ENCODE results near the gene FAM72A.
"Not testable (repeated sequence)": the region's sequence is repeated elsewhere in the genome, so short reads cannot be mapped to it uniquely, and the experiment has no call there.

Gene FAM72A

DNA sequence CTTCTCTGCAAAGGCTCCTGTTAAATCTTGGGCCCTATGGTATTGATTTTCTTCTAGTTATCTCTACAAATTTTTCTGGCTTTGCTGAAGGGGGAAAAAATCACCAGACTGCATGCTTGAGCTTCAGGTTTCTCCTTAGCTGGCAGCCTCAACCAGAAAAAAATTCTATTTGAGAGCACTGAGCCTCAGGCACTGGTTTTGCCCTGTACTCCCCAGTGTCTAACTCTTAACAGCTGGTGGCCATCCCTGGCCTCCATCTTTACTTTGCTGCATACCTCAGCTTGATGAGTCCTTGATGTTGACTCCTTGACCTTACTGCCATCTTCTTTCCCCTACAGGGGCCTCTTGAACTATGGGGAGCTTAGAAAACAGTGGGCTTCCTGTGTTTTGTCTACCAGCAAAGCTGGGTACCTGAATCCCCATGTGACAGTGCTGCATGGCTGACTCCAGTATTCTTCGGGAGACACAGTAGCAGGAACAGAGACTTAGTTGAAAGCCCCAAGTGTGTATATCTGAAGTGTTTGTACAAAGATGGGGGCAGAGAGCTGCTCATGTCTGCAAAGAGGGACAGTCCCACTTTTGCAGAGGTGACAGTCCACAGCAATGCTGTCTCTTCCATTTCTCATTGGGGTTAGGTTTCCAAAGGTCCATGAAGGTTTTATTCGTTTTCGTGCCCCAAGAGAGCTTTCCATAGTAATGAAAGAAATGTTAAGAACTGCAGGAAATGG lies 31.7 kb upstream of the FAM72A start:
- DNase-seq; H3K27ac ChIP-seq (ENCODE audit: low read length); H3K4me3 ChIP-seq (ENCODE audit: low read length); H3K9me2 ChIP-seq (replicated peaks; ENCODE audit: insufficient read depth, low read length); H3K9me3 ChIP-seq (replicated peaks; ENCODE audit: insufficient read depth, low read length); H3K79me2 ChIP-seq (ENCODE audit: low read length); H3K4me2 ChIP-seq (ENCODE audit: low read depth, low read length); H3K9ac ChIP-seq (ENCODE audit: low read length); H3F3A ChIP-seq (ENCODE audit: insufficient read depth, low read length); H3K27me3 ChIP-seq (replicated peaks; ENCODE audit: insufficient read depth, low read length); H3K36me3 ChIP-seq (replicated peaks; ENCODE audit: insufficient read depth, low read length); H3K4me1 ChIP-seq (ENCODE audit: low read length); H2AFZ ChIP-seq (ENCODE audit: low read length); H4K20me1 ChIP-seq (ENCODE audit: insufficient read depth, low read length): not testable (repeated sequence)

DNA sequence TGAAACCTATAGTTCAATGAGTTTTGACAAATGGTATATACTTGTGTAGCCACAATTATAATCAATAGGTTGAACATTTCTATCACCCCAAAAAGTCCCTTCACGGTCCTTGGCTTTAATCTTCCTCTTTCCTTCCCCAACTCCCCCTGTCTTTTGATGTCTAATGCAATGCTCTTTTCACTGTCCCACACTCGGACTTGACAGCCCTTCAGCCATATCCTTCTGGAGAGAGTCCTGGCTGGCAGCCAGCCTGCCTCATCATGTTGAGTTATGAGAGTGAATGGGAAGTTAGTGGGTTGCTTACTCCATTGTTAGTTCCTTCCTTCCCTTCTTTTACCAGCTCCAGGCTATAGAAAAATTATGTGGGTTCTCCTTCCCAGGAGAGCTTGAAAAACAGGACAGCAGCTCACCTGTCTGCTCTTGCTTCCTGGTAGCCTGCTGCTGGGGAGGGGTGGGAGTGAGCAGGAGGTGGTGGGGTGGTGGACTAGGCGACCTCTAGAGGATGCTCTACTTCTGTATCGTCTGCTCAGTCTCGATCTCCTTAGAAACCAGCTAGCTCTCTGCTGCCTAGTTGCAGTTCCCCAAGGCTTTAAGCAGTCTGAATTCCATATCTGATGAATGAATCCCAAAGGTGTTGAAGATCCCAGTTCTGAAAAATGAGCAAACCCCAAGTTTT lies 30.5 kb upstream of the FAM72A start:
- H3K79me2 ChIP-seq (ENCODE audit: low read length); DNase-seq; H3K9me2 ChIP-seq (replicated peaks; ENCODE audit: insufficient read depth, low read length); H3K9me3 ChIP-seq (replicated peaks; ENCODE audit: insufficient read depth, low read length); H3K4me1 ChIP-seq (ENCODE audit: low read length); H3K27me3 ChIP-seq (replicated peaks; ENCODE audit: insufficient read depth, low read length); H3F3A ChIP-seq (ENCODE audit: insufficient read depth, low read length); H3K36me3 ChIP-seq (replicated peaks; ENCODE audit: insufficient read depth, low read length); H4K20me1 ChIP-seq (ENCODE audit: insufficient read depth, low read length); H3K4me2 ChIP-seq (ENCODE audit: low read depth, low read length); H3K4me3 ChIP-seq (ENCODE audit: low read length); H3K27ac ChIP-seq (ENCODE audit: low read length); H3K9ac ChIP-seq (ENCODE audit: low read length); H2AFZ ChIP-seq (ENCODE audit: low read length): not testable (repeated sequence)

DNA sequence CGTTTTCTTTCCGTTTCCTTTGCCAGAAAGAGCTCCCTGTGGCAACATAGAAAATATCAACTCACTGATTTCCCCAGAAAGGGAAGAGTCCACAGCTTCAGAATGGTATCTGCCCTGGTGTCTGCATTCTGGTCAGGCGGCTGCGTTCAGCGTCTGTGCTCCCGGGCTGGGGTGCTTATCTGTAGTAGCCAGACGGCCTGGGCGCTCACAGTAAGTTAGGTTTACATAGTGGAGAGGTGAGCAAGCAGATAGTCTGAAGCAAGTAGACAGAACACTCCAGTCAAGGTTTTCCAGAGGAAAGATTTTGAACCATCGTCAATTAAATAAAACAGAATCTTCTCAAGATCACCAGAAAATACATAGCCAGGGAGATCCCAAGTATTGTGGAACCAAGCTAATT lies 29.4 kb upstream of the FAM72A start:
- H3K9ac ChIP-seq (ENCODE audit: low read length); H3K27me3 ChIP-seq (replicated peaks; ENCODE audit: insufficient read depth, low read length); DNase-seq; H3K4me2 ChIP-seq (ENCODE audit: low read depth, low read length); H4K20me1 ChIP-seq (ENCODE audit: insufficient read depth, low read length); H3K9me3 ChIP-seq (replicated peaks; ENCODE audit: insufficient read depth, low read length); H3K9me2 ChIP-seq (replicated peaks; ENCODE audit: insufficient read depth, low read length); H3K27ac ChIP-seq (ENCODE audit: low read length); H3K36me3 ChIP-seq (replicated peaks; ENCODE audit: insufficient read depth, low read length); H3F3A ChIP-seq (ENCODE audit: insufficient read depth, low read length); H3K79me2 ChIP-seq (ENCODE audit: low read length); H3K4me3 ChIP-seq (ENCODE audit: low read length); H3K4me1 ChIP-seq (ENCODE audit: low read length); H2AFZ ChIP-seq (ENCODE audit: low read length): not testable (repeated sequence)

DNA sequence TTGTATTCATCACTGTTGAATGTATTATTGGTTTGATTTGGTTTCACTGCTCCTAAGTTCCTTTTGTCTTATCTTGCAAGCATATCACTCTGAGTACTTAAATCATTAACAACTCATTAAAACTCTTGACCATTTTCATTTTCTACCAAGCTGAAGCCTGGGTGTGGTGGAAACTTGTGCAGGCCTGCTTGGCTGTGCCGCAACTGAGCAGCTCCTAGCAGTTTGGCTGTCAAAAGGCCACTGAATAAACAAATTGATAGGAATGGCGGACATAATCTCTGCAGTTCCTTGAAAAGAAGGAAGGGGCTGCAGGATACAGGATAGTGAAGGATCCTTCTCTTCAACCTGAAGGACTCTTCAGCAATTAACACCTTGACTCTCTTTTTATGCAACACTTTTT lies 26.6 kb upstream of the FAM72A start:
- H3K79me2 ChIP-seq (ENCODE audit: low read length); H4K20me1 ChIP-seq (ENCODE audit: insufficient read depth, low read length); H2AFZ ChIP-seq (ENCODE audit: low read length); H3K27ac ChIP-seq (ENCODE audit: low read length); H3F3A ChIP-seq (ENCODE audit: insufficient read depth, low read length); H3K4me1 ChIP-seq (ENCODE audit: low read length); H3K4me2 ChIP-seq (ENCODE audit: low read depth, low read length); H3K9me2 ChIP-seq (replicated peaks; ENCODE audit: insufficient read depth, low read length); H3K9me3 ChIP-seq (replicated peaks; ENCODE audit: insufficient read depth, low read length); H3K9ac ChIP-seq (ENCODE audit: low read length); H3K27me3 ChIP-seq (replicated peaks; ENCODE audit: insufficient read depth, low read length); H3K4me3 ChIP-seq (ENCODE audit: low read length); DNase-seq; H3K36me3 ChIP-seq (replicated peaks; ENCODE audit: insufficient read depth, low read length): not testable (repeated sequence)

DNA sequence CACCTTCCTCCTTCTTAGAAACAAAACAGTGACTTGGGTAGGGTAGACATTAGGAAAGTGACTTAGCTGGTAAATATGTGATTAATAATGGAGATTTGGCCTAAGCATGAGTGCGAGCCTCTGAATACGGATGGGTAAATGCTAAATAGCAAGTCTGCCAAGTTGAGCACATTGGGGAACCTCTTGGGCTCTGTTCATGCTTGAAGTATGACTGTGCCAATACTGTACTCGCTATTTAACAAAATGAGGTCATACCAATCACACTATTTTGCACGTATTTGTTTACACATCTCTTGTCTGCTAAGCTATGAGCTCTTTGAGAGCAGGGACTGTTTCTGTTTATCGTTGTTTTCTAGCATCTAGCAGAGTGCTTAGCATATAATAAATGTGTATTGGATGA lies 24.2 kb upstream of the FAM72A start:
- H4K20me1 ChIP-seq (ENCODE audit: insufficient read depth, low read length); H3K27me3 ChIP-seq (replicated peaks; ENCODE audit: insufficient read depth, low read length); H2AFZ ChIP-seq (ENCODE audit: low read length); H3K9me3 ChIP-seq (replicated peaks; ENCODE audit: insufficient read depth, low read length); H3K79me2 ChIP-seq (ENCODE audit: low read length); H3K36me3 ChIP-seq (replicated peaks; ENCODE audit: insufficient read depth, low read length); H3K4me3 ChIP-seq (ENCODE audit: low read length); DNase-seq; H3K9me2 ChIP-seq (replicated peaks; ENCODE audit: insufficient read depth, low read length); H3K4me2 ChIP-seq (ENCODE audit: low read depth, low read length); H3K4me1 ChIP-seq (ENCODE audit: low read length); H3K9ac ChIP-seq (ENCODE audit: low read length); H3K27ac ChIP-seq (ENCODE audit: low read length); H3F3A ChIP-seq (ENCODE audit: insufficient read depth, low read length): not testable (repeated sequence)

DNA sequence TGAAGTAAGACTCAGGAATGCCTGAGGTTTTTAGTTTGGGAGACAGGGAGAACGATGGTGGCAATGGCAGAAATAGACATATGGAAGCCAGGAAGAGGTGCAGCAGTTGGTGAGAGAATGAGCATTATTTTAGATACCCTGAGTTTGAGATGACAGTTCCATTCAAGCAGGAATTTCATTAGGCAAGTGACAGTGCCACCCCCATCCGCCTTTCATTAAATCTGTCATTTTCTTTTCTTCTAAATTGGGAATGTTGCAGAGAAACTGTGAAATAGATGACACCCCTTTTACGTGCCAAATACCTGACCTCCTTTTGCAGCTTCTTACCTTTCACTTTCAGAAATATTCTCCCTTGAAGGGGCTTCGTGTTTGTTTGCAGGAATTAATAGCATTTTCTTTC lies 22.7 kb upstream of the FAM72A start:
- DNase-seq; H3K4me3 ChIP-seq (ENCODE audit: low read length); H3K9me3 ChIP-seq (replicated peaks; ENCODE audit: insufficient read depth, low read length); H3K9ac ChIP-seq (ENCODE audit: low read length); H2AFZ ChIP-seq (ENCODE audit: low read length); H3K4me1 ChIP-seq (ENCODE audit: low read length); H3K4me2 ChIP-seq (ENCODE audit: low read depth, low read length); H3K27ac ChIP-seq (ENCODE audit: low read length); H4K20me1 ChIP-seq (ENCODE audit: insufficient read depth, low read length); H3K36me3 ChIP-seq (replicated peaks; ENCODE audit: insufficient read depth, low read length); H3F3A ChIP-seq (ENCODE audit: insufficient read depth, low read length); H3K79me2 ChIP-seq (ENCODE audit: low read length); H3K9me2 ChIP-seq (replicated peaks; ENCODE audit: insufficient read depth, low read length); H3K27me3 ChIP-seq (replicated peaks; ENCODE audit: insufficient read depth, low read length): not testable (repeated sequence)

DNA sequence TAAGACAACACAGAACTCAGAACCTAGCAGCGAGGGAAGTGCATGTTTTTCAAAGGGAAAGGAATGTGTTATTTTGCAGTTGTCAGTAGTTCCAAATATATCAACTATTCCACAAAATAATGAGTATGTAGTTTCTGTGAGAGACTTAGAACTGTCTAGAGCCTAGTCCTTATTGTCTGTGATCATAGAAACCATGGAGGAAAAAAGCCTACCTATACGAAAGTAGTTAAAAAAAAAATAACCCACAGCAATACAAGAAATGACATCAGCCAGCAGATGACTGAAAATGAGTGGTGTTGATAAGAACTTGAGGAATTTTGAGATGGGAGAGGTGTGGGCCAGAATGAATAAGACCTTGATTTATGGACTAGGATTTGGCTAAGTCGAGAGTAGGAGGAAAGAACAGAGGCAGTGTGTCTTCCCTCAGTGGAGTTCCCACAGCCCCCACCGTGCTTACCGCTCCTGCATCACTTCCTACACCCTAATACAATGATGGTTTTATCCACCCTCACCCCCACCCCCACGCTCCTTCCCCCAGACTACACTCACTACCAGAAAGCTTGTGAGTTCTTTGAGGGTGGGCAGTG lies 21.6 kb upstream of the FAM72A start:
- not testable (repeated sequence) for H3K36me3 ChIP-seq (replicated peaks; ENCODE audit: insufficient read depth, low read length); H3K27ac ChIP-seq (ENCODE audit: low read length); H3K27me3 ChIP-seq (replicated peaks; ENCODE audit: insufficient read depth, low read length); H3K4me1 ChIP-seq (ENCODE audit: low read length); H3K9me2 ChIP-seq (replicated peaks; ENCODE audit: insufficient read depth, low read length); H4K20me1 ChIP-seq (ENCODE audit: insufficient read depth, low read length); H2AFZ ChIP-seq (ENCODE audit: low read length); DNase-seq; H3K4me3 ChIP-seq (ENCODE audit: low read length); H3K4me2 ChIP-seq (ENCODE audit: low read depth, low read length); H3F3A ChIP-seq (ENCODE audit: insufficient read depth, low read length); H3K9me3 ChIP-seq (replicated peaks; ENCODE audit: insufficient read depth, low read length); H3K9ac ChIP-seq (ENCODE audit: low read length); H3K79me2 ChIP-seq (ENCODE audit: low read length)

DNA sequence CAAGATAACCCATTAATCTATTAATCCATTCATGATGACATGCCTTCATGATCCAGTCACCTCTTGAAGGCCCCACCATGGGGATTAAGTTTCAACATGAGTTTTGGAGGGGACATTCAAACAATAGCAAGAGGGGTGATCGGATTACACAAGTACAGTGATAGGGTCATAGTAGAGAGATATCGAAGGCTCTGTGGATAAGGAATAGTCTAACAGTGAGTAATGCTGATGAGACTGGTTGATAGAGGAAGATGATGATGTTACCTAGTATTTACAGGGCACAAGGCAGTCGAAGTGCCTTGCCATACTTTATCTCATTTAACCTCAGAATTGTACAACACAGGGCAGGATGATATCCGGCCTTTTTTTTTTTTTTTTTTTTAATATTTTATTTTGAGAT lies 18.9 kb upstream of the FAM72A start:
- not testable (repeated sequence) for H3F3A ChIP-seq (ENCODE audit: insufficient read depth, low read length); H4K20me1 ChIP-seq (ENCODE audit: insufficient read depth, low read length); H3K9me3 ChIP-seq (replicated peaks; ENCODE audit: insufficient read depth, low read length); H3K4me3 ChIP-seq (ENCODE audit: low read length); DNase-seq; H3K36me3 ChIP-seq (replicated peaks; ENCODE audit: insufficient read depth, low read length); H3K27me3 ChIP-seq (replicated peaks; ENCODE audit: insufficient read depth, low read length); H3K9ac ChIP-seq (ENCODE audit: low read length); H3K9me2 ChIP-seq (replicated peaks; ENCODE audit: insufficient read depth, low read length); H2AFZ ChIP-seq (ENCODE audit: low read length); H3K4me2 ChIP-seq (ENCODE audit: low read depth, low read length); H3K4me1 ChIP-seq (ENCODE audit: low read length); H3K27ac ChIP-seq (ENCODE audit: low read length); H3K79me2 ChIP-seq (ENCODE audit: low read length)

All from MM.1S (cell line).